ENCODE data around the gene PFAS.

- TF ChIP-seq CTCF (IDR thresholded peaks at IDR 0.05), result no peak
- TF ChIP-seq POLR2A (IDR thresholded peaks at IDR 0.05), result no peak
- TF ChIP-seq POLR2AphosphoS5 (IDR thresholded peaks at IDR 0.05), result no peak
Measured at GRCh38 chr17:8249621-8250500, 772 bp downstream of the PFAS start.

Measured in transverse colon (tissue), 4 donors.